Suprapubic skin (tissue), 4 donors: ENCODE data around the gene ATP11A.

Experiments used
- EP300 ChIP-seq: sonication (generic); formaldehyde crosslinking; IDR thresholded peaks from one replicate; pipeline ENCODE4 v1.6.1; 2017; ENCODE audit warnings: antibody characterized with exemption
- POLR2A ChIP-seq, 2 donors: fragments of 450-650 bp; IDR thresholded peaks; one replicate each; pipeline ENCODE4 v1.6.1; 2017; ENCODE audit warnings: antibody characterized with exemption in 2 of 2, mild to moderate bottlenecking in 2 of 2, moderate library complexity in 2 of 2
- POLR2AphosphoS5 ChIP-seq, 3 donors: sonication (generic); formaldehyde crosslinking; IDR thresholded peaks; one replicate each; pipeline ENCODE4 v1.6.1; 2017; ENCODE audit warnings: antibody characterized with exemption in 3 of 3
- TF ChIP-seq, protein P1 (sequence below), 2 donors: fragments of 200-600 bp in 1 of 2; fragments of 450-650 bp in 1 of 2; sonication (generic) in 1 of 2; IDR thresholded peaks; one replicate each; pipeline ENCODE4 v1.5.1; 2016 to 2019; ENCODE audit warnings: antibody characterized with exemption in 2 of 2, mild to moderate bottlenecking in 1 of 2, moderate library complexity in 1 of 2

DNA sequence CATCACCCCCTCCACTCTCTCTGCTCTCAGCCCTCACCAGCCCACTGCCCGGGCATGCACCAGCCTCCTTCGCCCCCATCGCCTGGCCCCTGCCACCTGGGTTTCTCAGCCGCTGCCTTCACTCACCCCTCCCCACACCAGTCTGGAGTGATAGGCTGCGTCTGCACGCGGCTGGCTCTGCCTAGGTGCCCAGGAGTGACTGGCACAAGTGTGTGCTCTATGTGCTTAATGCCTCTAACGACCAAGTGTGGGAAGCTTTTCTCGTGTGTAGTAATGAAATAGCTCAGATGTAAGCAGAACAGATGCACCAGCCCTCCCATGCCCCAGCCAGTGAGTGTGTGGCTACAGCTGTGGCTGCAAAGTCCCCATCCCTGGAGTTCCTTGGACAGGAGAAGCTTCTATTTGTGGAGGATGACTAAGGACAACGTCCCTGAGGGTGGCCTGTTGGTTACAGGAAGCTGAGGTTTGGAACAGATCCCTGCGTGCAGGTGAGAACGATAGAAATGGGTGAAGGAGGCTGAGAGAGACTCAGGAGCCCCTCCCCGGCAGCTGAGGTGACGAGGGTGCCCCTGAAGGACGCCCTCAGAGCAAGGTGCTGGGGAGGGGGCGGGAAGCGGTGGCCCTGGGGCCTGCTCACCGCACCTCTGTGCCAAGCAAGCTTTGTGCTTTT, 35.6 kb downstream of the ATP11A start:
- TF ChIP-seq, protein P1, sequence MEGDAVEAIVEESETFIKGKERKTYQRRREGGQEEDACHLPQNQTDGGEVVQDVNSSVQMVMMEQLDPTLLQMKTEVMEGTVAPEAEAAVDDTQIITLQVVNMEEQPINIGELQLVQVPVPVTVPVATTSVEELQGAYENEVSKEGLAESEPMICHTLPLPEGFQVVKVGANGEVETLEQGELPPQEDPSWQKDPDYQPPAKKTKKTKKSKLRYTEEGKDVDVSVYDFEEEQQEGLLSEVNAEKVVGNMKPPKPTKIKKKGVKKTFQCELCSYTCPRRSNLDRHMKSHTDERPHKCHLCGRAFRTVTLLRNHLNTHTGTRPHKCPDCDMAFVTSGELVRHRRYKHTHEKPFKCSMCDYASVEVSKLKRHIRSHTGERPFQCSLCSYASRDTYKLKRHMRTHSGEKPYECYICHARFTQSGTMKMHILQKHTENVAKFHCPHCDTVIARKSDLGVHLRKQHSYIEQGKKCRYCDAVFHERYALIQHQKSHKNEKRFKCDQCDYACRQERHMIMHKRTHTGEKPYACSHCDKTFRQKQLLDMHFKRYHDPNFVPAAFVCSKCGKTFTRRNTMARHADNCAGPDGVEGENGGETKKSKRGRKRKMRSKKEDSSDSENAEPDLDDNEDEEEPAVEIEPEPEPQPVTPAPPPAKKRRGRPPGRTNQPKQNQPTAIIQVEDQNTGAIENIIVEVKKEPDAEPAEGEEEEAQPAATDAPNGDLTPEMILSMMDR (IDR thresholded peaks at IDR 0.05) = no peak
- TF ChIP-seq EP300 (no peak), POLR2A (IDR thresholded peaks at IDR 0.05) (no peak), POLR2AphosphoS5 (IDR thresholded peaks at IDR 0.05) (no peak)
